ENCODE data around the gene NCOA1. TPM values are rescaled to one million over a fixed set of nuclear protein-coding genes. Genes with fewer than 3 reads are reported as not detected.

NCOA1 gene
- total RNA-seq, 1 experiment from 2014 or later: 15.4 TPM

GRCh38 chr2:24730481-24730880, 239.4 kb downstream of the NCOA1 start:
- ChIA-PET CTCF (no interaction called here), POLR2A (no interaction called here)
- DNase-seq (ENCODE audit: unreplicated experiment): no peak
- no TSS peak for BruUV-seq (replicated peaks)
- H3K4me1 Mint-ChIP-seq (ENCODE audit: insufficient read depth, unreplicated experiment): no peaks in the 10 kb centered on the region
- intact Hi-C loops (cut with micrococcal nuclease): no loop called here
- H3K27ac Mint-ChIP-seq (ENCODE audit: low read depth, unreplicated experiment): no peak overlapping the region
- H3K36me3 Mint-ChIP-seq (ENCODE audit: insufficient read depth, unreplicated experiment): peaks cover 13% of the 10 kb centered on the region
- no peak overlapping the region for H3K4me3 Mint-ChIP-seq (ENCODE audit: unreplicated experiment)
- no peaks in the 10 kb centered on the region for H3K9me3 Mint-ChIP-seq (ENCODE audit: unreplicated experiment)
- no peaks in the 10 kb centered on the region for H3K27me3 Mint-ChIP-seq (ENCODE audit: insufficient read depth, unreplicated experiment)
- TF ChIP-seq, protein P1, sequence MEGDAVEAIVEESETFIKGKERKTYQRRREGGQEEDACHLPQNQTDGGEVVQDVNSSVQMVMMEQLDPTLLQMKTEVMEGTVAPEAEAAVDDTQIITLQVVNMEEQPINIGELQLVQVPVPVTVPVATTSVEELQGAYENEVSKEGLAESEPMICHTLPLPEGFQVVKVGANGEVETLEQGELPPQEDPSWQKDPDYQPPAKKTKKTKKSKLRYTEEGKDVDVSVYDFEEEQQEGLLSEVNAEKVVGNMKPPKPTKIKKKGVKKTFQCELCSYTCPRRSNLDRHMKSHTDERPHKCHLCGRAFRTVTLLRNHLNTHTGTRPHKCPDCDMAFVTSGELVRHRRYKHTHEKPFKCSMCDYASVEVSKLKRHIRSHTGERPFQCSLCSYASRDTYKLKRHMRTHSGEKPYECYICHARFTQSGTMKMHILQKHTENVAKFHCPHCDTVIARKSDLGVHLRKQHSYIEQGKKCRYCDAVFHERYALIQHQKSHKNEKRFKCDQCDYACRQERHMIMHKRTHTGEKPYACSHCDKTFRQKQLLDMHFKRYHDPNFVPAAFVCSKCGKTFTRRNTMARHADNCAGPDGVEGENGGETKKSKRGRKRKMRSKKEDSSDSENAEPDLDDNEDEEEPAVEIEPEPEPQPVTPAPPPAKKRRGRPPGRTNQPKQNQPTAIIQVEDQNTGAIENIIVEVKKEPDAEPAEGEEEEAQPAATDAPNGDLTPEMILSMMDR (IDR thresholded peaks at IDR 0.05; ENCODE audit: unreplicated experiment): no peak

GRCh38 chr2:24731040-24731439, 240.0 kb downstream of the NCOA1 start:
- BruUV-seq (replicated peaks): no TSS peak
- peaks cover 13% of the 10 kb centered on the region for H3K36me3 Mint-ChIP-seq (ENCODE audit: insufficient read depth, unreplicated experiment)
- H3K27ac Mint-ChIP-seq (ENCODE audit: low read depth, unreplicated experiment): no peak overlapping the region
- TF ChIP-seq, protein P1 (IDR thresholded peaks at IDR 0.05; ENCODE audit: unreplicated experiment): no peak
- no peaks in the 10 kb centered on the region for H3K27me3 Mint-ChIP-seq (ENCODE audit: insufficient read depth, unreplicated experiment)
- intact Hi-C loops (cut with micrococcal nuclease): no loop called here
- no peak for DNase-seq (ENCODE audit: unreplicated experiment)
- CTCF ChIA-PET: no interaction called here
- no peaks in the 10 kb centered on the region for H3K4me1 Mint-ChIP-seq (ENCODE audit: insufficient read depth, unreplicated experiment)
- POLR2A ChIA-PET: no interaction called here
- H3K4me3 Mint-ChIP-seq (ENCODE audit: unreplicated experiment): no peak overlapping the region
- H3K9me3 Mint-ChIP-seq (ENCODE audit: unreplicated experiment): no peaks in the 10 kb centered on the region

DNA sequence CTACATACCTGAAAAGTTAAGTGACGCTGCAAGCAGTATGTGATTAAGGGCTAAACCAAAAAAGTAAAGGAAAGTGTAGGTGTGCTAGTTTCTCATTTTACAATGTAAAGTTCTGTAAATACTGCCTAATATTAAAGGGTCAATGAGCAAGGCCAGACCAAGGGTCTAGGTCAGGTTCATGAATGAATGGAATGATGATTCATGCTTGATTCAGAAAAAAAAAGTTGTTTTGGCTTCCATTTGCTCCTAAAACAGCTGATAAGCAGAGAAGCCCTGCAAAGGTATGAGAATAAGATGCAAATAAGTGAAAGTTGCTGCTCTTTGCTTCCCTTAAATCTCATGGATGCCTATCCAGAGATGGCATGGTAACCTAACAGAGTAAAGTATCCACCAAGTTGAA, 240.9 kb downstream of the NCOA1 start:
- H3K4me1 Mint-ChIP-seq (ENCODE audit: insufficient read depth, unreplicated experiment): no peaks in the 10 kb centered on the region
- no peaks in the 10 kb centered on the region for H3K9me3 Mint-ChIP-seq (ENCODE audit: unreplicated experiment)
- H3K36me3 Mint-ChIP-seq (ENCODE audit: insufficient read depth, unreplicated experiment): peaks cover 13% of the 10 kb centered on the region
- H3K4me3 Mint-ChIP-seq (ENCODE audit: unreplicated experiment): no peak overlapping the region
- ChIA-PET POLR2A (no interaction called here), CTCF (no interaction called here)
- H3K27ac Mint-ChIP-seq (ENCODE audit: low read depth, unreplicated experiment): no peak overlapping the region
- intact Hi-C loops (cut with micrococcal nuclease): no loop called here
- BruUV-seq (replicated peaks): no TSS peak
- H3K27me3 Mint-ChIP-seq (ENCODE audit: insufficient read depth, unreplicated experiment): no peaks in the 10 kb centered on the region
- TF ChIP-seq, protein P1 (IDR thresholded peaks at IDR 0.05; ENCODE audit: unreplicated experiment): no peak
- DNase-seq (ENCODE audit: unreplicated experiment): no peak

DNA sequence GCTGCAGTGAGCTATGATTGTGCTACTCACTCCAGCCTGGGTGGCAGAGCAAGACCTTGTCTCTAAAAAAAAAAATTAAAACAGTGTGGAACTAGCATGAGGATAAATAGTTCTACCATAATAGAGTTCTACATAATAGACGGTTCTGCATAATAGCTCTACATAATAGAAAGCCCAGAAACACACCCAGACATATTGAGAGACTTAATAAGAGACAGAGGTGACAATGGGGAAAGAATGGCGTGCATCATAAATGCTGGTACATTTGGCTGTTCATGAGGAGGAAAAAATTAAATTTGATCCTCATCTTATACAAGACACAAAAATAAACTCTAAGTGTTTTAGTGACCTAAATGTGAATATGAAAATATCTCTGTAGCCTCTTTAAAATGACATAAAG, 243.7 kb downstream of the NCOA1 start:
- ChIA-PET POLR2A (interaction anchor here (0.7 kb wide), 1 partner anchor 242 kb away, joined by 3 read pairs; no protein-coding TSS in a partner anchor), CTCF (no interaction called here)
- Mint-ChIP-seq H3K4me1 (ENCODE audit: insufficient read depth, unreplicated experiment) (no peaks in the 10 kb centered on the region), H3K36me3 (ENCODE audit: insufficient read depth, unreplicated experiment) (peaks cover 5% of the 10 kb centered on the region), H3K9me3 (ENCODE audit: unreplicated experiment) (no peaks in the 10 kb centered on the region), H3K27me3 (ENCODE audit: insufficient read depth, unreplicated experiment) (no peaks in the 10 kb centered on the region), H3K27ac (ENCODE audit: low read depth, unreplicated experiment) (no peak overlapping the region), H3K4me3 (ENCODE audit: unreplicated experiment) (no peak overlapping the region)
- intact Hi-C loops (cut with micrococcal nuclease): no loop called here
- no TSS peak for BruUV-seq (replicated peaks)
- DNase-seq (ENCODE audit: unreplicated experiment): no peak
- TF ChIP-seq, protein P1 (IDR thresholded peaks at IDR 0.05; ENCODE audit: unreplicated experiment): no peak

Measured in MCF 10A (cell line).